ENCODE data around the gene NPB.
A peak's percentile ranks its signal among the peaks of the same experiment; 100 is the strongest.

NPB gene

GRCh38 chr17:81902023-81902652 lies at the start of gene NPB:
TSS of gene NPB (plus strand) at chr17:81902238. CDS start at chr17:81902278, 40 bp downstream.
- no peak for DNase-seq

DNA sequence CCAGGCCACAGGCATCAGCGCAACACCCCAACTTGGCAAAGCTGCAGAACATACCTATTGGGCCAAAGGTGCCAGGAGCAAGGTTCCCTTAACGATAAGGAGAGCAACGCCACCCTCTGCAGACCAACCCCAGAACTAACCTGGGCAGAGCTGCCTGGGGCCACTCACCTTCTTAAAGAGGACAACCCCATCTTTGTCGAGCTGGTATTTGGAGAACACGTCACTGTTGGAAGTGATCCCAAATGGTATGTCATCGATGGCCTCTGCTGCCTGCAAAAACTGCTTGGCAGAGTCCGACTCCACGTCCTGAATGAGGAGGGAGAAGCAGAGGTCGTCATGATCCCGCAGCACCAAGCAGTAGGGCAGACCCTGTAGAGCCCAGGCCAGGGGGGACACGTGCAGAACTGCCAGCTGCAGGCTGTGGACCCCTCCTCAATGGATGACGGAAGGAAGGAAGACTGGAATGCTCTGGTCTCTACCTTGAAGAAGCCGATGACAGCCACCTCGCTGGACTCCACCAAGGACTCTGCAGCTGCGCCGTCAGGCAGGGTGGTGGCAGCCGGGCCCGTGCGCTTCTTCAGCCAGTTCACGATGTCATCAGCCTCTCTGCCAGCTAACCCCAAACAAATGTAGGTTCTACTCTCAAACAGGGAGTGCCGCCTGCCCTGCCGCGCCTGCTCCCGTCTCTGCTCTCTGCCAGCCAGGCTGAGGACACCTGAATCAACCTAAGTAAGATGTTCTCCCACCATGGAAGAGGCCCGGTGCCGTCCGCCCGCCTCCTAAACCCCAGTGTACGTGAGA lies 46.9 kb upstream of the NPB start:
- DNase-seq = no peak

- no peak for DNase-seq
Measured at GRCh38 chr17:81858170-81858966, 43.7 kb upstream of the NPB start.

GRCh38 chr17:81858967-81859905 lies 42.8 kb upstream of the NPB start:
- no peak for DNase-seq

GRCh38 chr17:81859906-81860755 lies 41.9 kb upstream of the NPB start, which contains the start of gene P4HB:
TSS of gene P4HB (minus strand) at chr17:81860535. CDS start at chr17:81860471, 64 bp downstream.
- no peak for DNase-seq

- DNase-seq = peak; percentile 100
Measured at GRCh38 chr17:81860756-81861568, 41.1 kb upstream of the NPB start.

- DNase-seq = no peak
Measured at GRCh38 chr17:81863123-81863675, 38.8 kb upstream of the NPB start.

- DNase-seq = no peak
Measured at GRCh38 chr17:81863833-81864768, 37.9 kb upstream of the NPB start.

- DNase-seq = no peak
Measured at GRCh38 chr17:81865358-81865732, 36.7 kb upstream of the NPB start.

DNA sequence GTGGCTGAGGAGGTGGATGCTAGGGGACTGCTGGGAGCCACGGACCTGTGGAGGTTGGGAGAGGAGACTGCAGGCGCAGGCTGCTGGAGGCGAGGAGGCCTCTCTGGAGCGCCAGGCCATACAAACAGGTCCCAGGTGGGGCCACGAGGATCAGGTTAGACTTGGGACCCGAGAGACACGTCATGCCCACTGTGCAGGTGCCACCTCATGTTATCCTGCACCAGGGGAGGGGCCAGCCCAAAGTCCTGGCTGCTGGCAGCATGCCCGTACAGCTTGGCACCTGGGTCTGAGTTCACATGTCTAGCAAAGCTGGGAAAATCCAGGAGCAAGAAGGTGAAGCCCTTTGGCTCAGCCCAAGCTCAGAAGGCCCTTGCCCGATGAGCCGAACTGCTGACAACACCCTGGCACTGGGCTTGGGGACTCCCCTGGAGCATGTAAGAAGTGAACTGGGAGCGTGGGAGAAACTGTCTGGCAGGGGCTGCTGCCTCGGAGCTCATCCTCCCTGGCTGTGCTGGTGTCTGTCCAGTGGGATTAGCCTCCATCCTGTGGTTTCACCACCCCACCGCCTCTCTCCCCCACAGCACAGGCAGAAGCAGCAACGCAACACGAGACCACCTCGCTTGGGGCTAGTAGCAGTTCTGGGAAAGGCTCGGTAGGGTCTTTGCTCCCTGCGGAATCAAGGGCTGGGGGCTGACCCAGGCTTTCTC lies 36.2 kb upstream of the NPB start:
- no peak for DNase-seq

GRCh38 chr17:81866440-81867169 lies 35.4 kb upstream of the NPB start:
- DNase-seq = no peak

- no peak for DNase-seq
Measured at GRCh38 chr17:81867170-81867990, 34.7 kb upstream of the NPB start.

GRCh38 chr17:81867991-81868673 lies 33.9 kb upstream of the NPB start:
- DNase-seq = no peak

DNA sequence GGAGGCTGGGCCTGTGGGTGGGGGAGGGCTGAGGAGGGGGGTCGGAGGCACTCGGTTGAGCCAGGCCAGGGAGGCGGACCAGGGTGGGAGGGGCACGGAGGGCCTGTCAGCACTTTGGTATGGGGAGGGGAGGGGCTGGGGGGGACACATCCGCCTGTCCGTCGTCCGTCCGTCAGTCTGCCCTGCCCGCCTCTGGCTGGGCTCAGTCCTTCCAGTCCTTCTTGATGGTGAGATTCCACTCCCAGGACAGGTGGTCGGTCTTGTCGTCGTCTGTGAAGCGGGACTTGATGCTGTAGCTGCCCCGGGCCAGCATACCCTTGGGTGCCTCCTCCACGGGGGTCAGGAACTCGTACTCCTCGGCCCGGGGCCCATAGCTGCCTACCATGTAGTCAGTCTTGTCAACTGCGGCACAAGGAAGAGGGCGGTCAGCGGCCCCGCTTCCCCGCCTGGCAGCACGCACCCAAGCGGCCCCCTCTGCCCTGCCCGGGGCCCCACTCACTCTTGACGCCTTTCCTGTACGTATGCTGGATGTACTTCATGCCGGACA lies 33.3 kb upstream of the NPB start:
- DNase-seq = no peak

DNA sequence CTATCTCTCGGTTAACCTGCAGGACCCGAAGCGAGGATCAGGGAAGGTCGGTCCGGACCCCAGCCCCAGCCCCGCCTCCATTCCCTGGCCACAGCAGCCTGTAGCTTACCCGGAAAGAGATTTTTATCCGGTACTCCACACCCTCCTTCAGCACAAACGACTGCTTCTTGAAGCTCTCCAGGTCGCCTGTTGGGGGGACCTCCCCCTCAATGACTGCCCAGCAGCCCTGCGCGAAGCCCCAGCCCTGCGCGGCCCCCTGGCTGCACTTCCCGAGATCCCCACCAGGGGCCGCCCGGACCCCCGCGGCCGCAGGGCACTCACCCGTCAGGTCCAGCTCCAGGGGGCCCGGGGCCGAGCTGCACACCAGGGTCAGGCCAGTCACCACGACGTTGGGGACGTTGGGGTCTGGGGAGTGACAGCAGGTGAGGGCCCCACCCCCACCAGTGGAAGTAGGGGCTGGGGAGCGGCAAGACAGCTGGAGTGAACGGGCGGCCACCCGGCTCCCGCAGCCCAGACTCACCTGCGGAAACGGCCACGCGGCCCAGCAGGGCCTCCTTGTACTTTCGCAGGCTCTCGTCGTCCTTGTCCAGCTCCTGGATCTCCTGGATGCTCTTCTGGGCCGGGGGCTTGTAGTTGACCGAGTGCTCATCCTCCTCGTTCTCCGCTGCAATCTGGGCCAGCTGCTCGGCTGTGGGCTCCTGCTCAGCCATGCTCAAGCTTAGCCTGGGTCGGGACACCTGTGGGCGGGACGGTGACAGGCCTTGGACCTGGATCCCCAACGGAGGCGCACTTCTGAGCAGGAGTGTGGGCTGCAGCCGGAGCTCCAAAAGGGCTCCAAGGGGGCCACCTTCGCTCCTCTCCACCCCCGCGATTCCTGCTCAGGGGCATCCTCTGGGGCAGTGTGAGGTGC lies 32.6 kb upstream of the NPB start:
- no peak for DNase-seq

All from CD4-positive, alpha-beta T cell treated with Interleukin-4 for 4 hours (primary cell).